Fibroblast of villous mesenchyme (primary cell): ENCODE measurements around the gene INIP. TPM values are rescaled to one million over a fixed set of nuclear protein-coding genes. Genes with fewer than 3 reads are reported as not detected.
A peak's percentile ranks its signal among the peaks of the same experiment; 100 is the strongest.

ENCODE experiments used
- DNase-seq: peaks from one replicate; pipeline ENCODE4 v3.0.0-alpha.2; 2010; ENCODE audit warnings: low read depth
- H3K4me3 ChIP-seq: 2 replicates; pipeline ENCODE4 v1.5.1; 2011; ENCODE audit warnings: low read depth, mild to moderate bottlenecking, low read length
- CTCF ChIP-seq: IDR thresholded peaks from 2 replicates; pipeline ENCODE4 v1.5.1; 2012; ENCODE audit warnings: low read depth, mild to moderate bottlenecking, low read length; ENCODE audit not compliant: insufficient read depth
- total RNA-seq: library from RNA; depleted of rRNA; stranded (reverse); fragments of >200 nt; gene quantifications from 2 replicates; pipeline ENCODE4 v1.2.3, GENCODE V29; 2012

INIP gene
- total RNA-seq, 1 donor, result 23.3 TPM

GRCh38 chr9:112663681-112664080 is 54.2 kb downstream of the INIP start:
- no peak for TF ChIP-seq CTCF
- no peak for DNase-seq
- H3K4me3 ChIP-seq, result no peak overlapping the region

GRCh38 chr9:112659906-112660305 is 58.0 kb downstream of the INIP start:
- no peak for TF ChIP-seq CTCF
- DNase-seq, result no peak
- H3K4me3 ChIP-seq, result no peak overlapping the region

- TF ChIP-seq CTCF, result no peak
- DNase-seq, result no peak
- H3K4me3 ChIP-seq, result no peak overlapping the region
Measured at GRCh38 chr9:112655668-112656067, 62.2 kb downstream of the INIP start.

GRCh38 chr9:112654282-112654681 is 63.6 kb downstream of the INIP start:
- H3K4me3 ChIP-seq, result no peak overlapping the region
- no peak for TF ChIP-seq CTCF
- DNase-seq, result no peak

GRCh38 chr9:112648624-112649023 is 69.3 kb downstream of the INIP start:
- no peak for DNase-seq
- TF ChIP-seq CTCF, result no peak

GRCh38 chr9:112647596-112647995 is 70.3 kb downstream of the INIP start:
- DNase-seq, result peak; percentile 13
- TF ChIP-seq CTCF, result no peak
- H3K4me3 ChIP-seq, result no peak overlapping the region

More at GRCh38 chr9:112648624-112649023, 69.3 kb downstream of the INIP start:
- no peak overlapping the region for H3K4me3 ChIP-seq

GRCh38 chr9:112642126-112642525 is 75.8 kb downstream of the INIP start:
- TF ChIP-seq CTCF, result no peak
- no peak overlapping the region for H3K4me3 ChIP-seq
- DNase-seq, result no peak
